HepG2 (cell line): ENCODE measurements around the gene CCNJL. TPM values are rescaled to one million over a fixed set of nuclear protein-coding genes. Genes with fewer than 3 reads are reported as not detected.

Experiments
- ATAC-seq: fragments of 200-7000 bp; cut with Tn5 transposase; 3 replicates; pipeline ENCODE4 v1.9.1; 2020; ENCODE audit warnings: mild to moderate bottlenecking, moderate library complexity
- BruUV-seq: library from RNA; stranded (reverse); fragments of 400-500 nt; replicated peaks from 2 replicates; lab custom pipeline; 2021; lab: Mats Ljungman, UMichigan
- CTCF ChIA-PET: fragments of 300-600 bp; formaldehyde crosslinking; extraction: SDS; loops from one replicate; lab custom pipeline; 2021; ENCODE audit warnings: low total read pairs, inconsistent platforms, low intra/inter-chr PET ratio; lab: Yijun Ruan, JAX
- POLR2A ChIA-PET: fragments of 350-600 bp; sonication (Branson Sonifier 250); formaldehyde crosslinking; loops from one replicate; lab custom pipeline; 2020; ENCODE audit warnings: antibody characterized with exemption, inconsistent platforms; lab: Yijun Ruan, JAX
- DNase-seq: peaks from one replicate; pipeline ENCODE4 v3.0.0-alpha.2; 2015; ENCODE audit warnings: low spot score
- FAIRE-seq: peaks from 3 replicates; lab custom pipeline; 2011; peaks lifted over from hg19 to GRCh38; lab: Jason Lieb, UNC
- H2AFZ ChIP-seq: one replicate; pipeline ENCODE4 v1.6.1; 2011; ENCODE audit warnings: low read length, inconsistent platforms
- H3K27ac ChIP-seq: fragments of 300-600 bp; 3 replicates; pipeline ENCODE4 v1.8.0; 2011; ENCODE audit warnings: mixed run types, mild to moderate bottlenecking, mixed read lengths, low read length, inconsistent platforms; ENCODE audit not compliant: insufficient read depth; ENCODE audit errors: extremely low read length
- H3K27me3 ChIP-seq, 2 experiments: fragments of 200-600 bp in 1 of 2; 2 replicates in 1 of 2; 3 replicates in 1 of 2; pipeline versions ENCODE4 v1.6.0 to v1.8.0; 2011; ENCODE audit warnings: low read length in 2 of 2, mild to moderate bottlenecking in 2 of 2, moderate library complexity in 2 of 2, inconsistent platforms in 1 of 2; ENCODE audit not compliant: insufficient read depth in 2 of 2, control insufficient read depth in 1 of 2
- H3K36me3 ChIP-seq, 2 experiments: fragments of 200-600 bp in 1 of 2; replicated peaks in 1 of 2; 2 replicates in 1 of 2; 3 replicates in 1 of 2; pipeline versions ENCODE4 v1.5.1 to v1.8.0; 2011; ENCODE audit warnings: low read length in 2 of 2, inconsistent platforms in 1 of 2; ENCODE audit not compliant: insufficient read depth in 2 of 2, control insufficient read depth in 1 of 2
- H3K4me1 ChIP-seq: 2 replicates; pipeline ENCODE4 v1.5.1; 2012; ENCODE audit warnings: low read length, inconsistent platforms; ENCODE audit not compliant: insufficient read depth
- H3K4me2 ChIP-seq: 2 replicates; pipeline ENCODE4 v1.6.0; 2011; ENCODE audit warnings: low read depth, low read length, inconsistent platforms
- H3K4me3 ChIP-seq, 3 experiments: fragments of 200-600 bp in 1 of 3; sonication (generic), shearing (Covaris generic) in 1 of 3; replicated peaks in 1 of 3; 2 replicates each; pipeline ENCODE4 v1.5.1; 2011 to 2016; ENCODE audit warnings: low read length in 3 of 3, inconsistent platforms in 2 of 3, low read depth in 2 of 3, mild to moderate bottlenecking in 2 of 3, control low read depth in 1 of 3, mixed read lengths in 1 of 3; ENCODE audit not compliant: insufficient read depth in 1 of 3
- H3K79me2 ChIP-seq: one replicate; pipeline ENCODE4 v1.6.1; 2011; ENCODE audit warnings: low read length, inconsistent platforms; ENCODE audit not compliant: insufficient read depth
- H3K9ac ChIP-seq: 2 replicates; pipeline ENCODE4 v1.6.0; 2011; ENCODE audit warnings: mild to moderate bottlenecking, low read depth, low read length, inconsistent platforms; ENCODE audit not compliant: insufficient read depth
- H3K9me3 ChIP-seq: 2 replicates; pipeline ENCODE4 v1.5.1; 2012; ENCODE audit warnings: mild to moderate bottlenecking, low read length
- H4K20me1 ChIP-seq: 2 replicates; pipeline ENCODE4 v1.6.0; 2011; ENCODE audit warnings: inconsistent platforms, mild to moderate bottlenecking, low read length, moderate library complexity; ENCODE audit not compliant: insufficient read depth
- ATAD3A ChIP-seq: sonication (generic); formaldehyde crosslinking; IDR thresholded peaks from 2 replicates; pipeline ENCODE4 v1.4.0; 2020; ENCODE audit warnings: missing genetic modification reagents
- ERF ChIP-seq: IDR thresholded peaks from 2 replicates; pipeline ENCODE4 v1.6.1; 2018; ENCODE audit warnings: missing biosample characterization, missing genetic modification reagents
- KDM4B ChIP-seq: sonication (generic); formaldehyde crosslinking; IDR thresholded peaks from 2 replicates; pipeline ENCODE4 v1.4.0; 2020; ENCODE audit warnings: missing genetic modification reagents
- MBD4 ChIP-seq: IDR thresholded peaks from 2 replicates; pipeline ENCODE4 v1.6.1; 2012; ENCODE audit warnings: low read length, inconsistent platforms, borderline replicate concordance
- SKI ChIP-seq: fragments of 450-650 bp; IDR thresholded peaks from one replicate; pipeline ENCODE4 v1.6.1; 2018; ENCODE audit warnings: mild to moderate bottlenecking; ENCODE audit not compliant: partially characterized antibody
- STAT6 ChIP-seq: sonication (generic); formaldehyde crosslinking; IDR thresholded peaks from 2 replicates; pipeline ENCODE4 v1.4.0; 2020; ENCODE audit warnings: missing genetic modification reagents, mild to moderate bottlenecking, borderline replicate concordance
- ZNF101 ChIP-seq: sonication (generic); formaldehyde crosslinking; IDR thresholded peaks from 2 replicates; pipeline ENCODE4 v1.4.0; 2020; ENCODE audit warnings: mild to moderate bottlenecking, low read depth, missing genetic modification reagents, borderline replicate concordance
- ZNF121 ChIP-seq: sonication (generic); formaldehyde crosslinking; IDR thresholded peaks from 2 replicates; pipeline ENCODE4 v1.5.0; 2020; ENCODE audit warnings: mild to moderate bottlenecking, missing genetic modification reagents
- ZNF256 ChIP-seq: sonication (generic); formaldehyde crosslinking; conservative IDR thresholded peaks from 2 replicates; pipeline ENCODE4 v1.4.0; 2020; ENCODE audit warnings: missing genetic modification reagents
- ZNF329 ChIP-seq: sonication (generic); formaldehyde crosslinking; IDR thresholded peaks from 2 replicates; pipeline ENCODE4 v1.9.0; 2021; ENCODE audit warnings: low read depth, mild to moderate bottlenecking, missing genetic modification reagents
- ZNF382 ChIP-seq: sonication (generic); formaldehyde crosslinking; IDR thresholded peaks from 2 replicates; pipeline ENCODE4 v1.5.0; 2020; ENCODE audit warnings: missing genetic modification reagents, mild to moderate bottlenecking, borderline replicate concordance
- ZNF672 ChIP-seq: sonication (generic); formaldehyde crosslinking; IDR thresholded peaks from 2 replicates; pipeline ENCODE4 v1.8.1; 2022; ENCODE audit warnings: missing genetic modification reagents
- ZSCAN20 ChIP-seq: sonication (generic); formaldehyde crosslinking; IDR thresholded peaks from 2 replicates; pipeline ENCODE4 v1.4.0; 2020; ENCODE audit warnings: missing genetic modification reagents, mild to moderate bottlenecking, borderline replicate concordance
- WGBS: methylation state at CpG from one replicate; pipeline ENCODE4 v1.1.6; 2017; ENCODE audit warnings: low lambda C conversion rate; 5-methylcytosine and 5-hydroxymethylcytosine counted together
- in situ Hi-C: cut with HindIII; loops from 2 replicates; pipeline ENCODE4 v1.10.0; 2017; ENCODE audit warnings: low pct_unique_long_range_greater_than_20kb; ENCODE audit not compliant: extremely low pct_ligation_motif_present
- intact Hi-C: fragments of 100-400 bp; cut with micrococcal nuclease; formaldehyde crosslinking; loops from one replicate; pipeline ENCODE4 v1.10.0; 2022; ENCODE audit not compliant: unreplicated experiment
- polyA plus RNA-seq, 8 experiments: library from polyadenylated mRNA; depleted of rRNA in 3 of 8; stranded (reverse) in 7 of 8; unstranded in 1 of 8; fragments of >200 nt; fragmentation: Illumina TruSeq in 4 of 8; extraction: Trizol in 4 of 8; gene quantifications; 2 replicates each; pipeline versions ENCODE4 v1.2.1 to v1.2.3, GENCODE V29; 2011 to 2016; ENCODE audit warnings: low read depth in 4 of 8, missing spikeins in 1 of 8, mixed read lengths in 1 of 8; ENCODE audit not compliant: insufficient read depth in 1 of 8
- total RNA-seq, 5 experiments: library from RNA; depleted of rRNA; stranded (reverse); fragments of >200 nt; fragmentation: Illumina TruSeq; extraction: Trizol; gene quantifications; 2 replicates each; pipeline ENCODE4 v1.2.3, GENCODE V29; 2016; ENCODE audit warnings: low read depth in 1 of 5

The CCNJL gene
- total and polyA plus RNA-seq, 2 of the 13 experiments (the other 11 are each of a cell fraction or from before 2014, with no cell fraction given): 1.6 to 4.4 TPM

GRCh38 chr5:160357861-160358411 is 45.6 kb upstream of the CCNJL start:
- Histone ChIP-seq H3K36me3 (no peaks in the 10 kb centered on the region), H4K20me1 (no peaks in the 10 kb centered on the region), H3K9ac (no peak overlapping the region), H3K4me1 (no peaks in the 10 kb centered on the region), H3K79me2 (no peaks in the 10 kb centered on the region), H3K4me3 (no peak overlapping the region), H3K27ac (no peak overlapping the region)
- ATAC-seq (no peak; the same call in 2 of the 3 replicates), FAIRE-seq (no peak)
- BruUV-seq: no TSS peak
- POLR2A ChIA-PET: no interaction called here
- intact Hi-C loops: no loop called here
- in situ Hi-C loops: no loop called here
- no peak for TF ChIP-seq SKI
- no peak for TF ChIP-seq ERF (CRISPR knock-in tag)
- no peak for TF ChIP-seq ZNF256 (CRISPR knock-in tag)
- TF ChIP-seq ATAD3A (CRISPR knock-in tag): no peak
- no peak for TF ChIP-seq KDM4B (CRISPR knock-in tag)
- TF ChIP-seq ZSCAN20 (CRISPR knock-in tag): no peak
- TF ChIP-seq ZNF382: no peak
- TF ChIP-seq ZNF121 (CRISPR knock-in tag): no peak
- no peak for TF ChIP-seq MBD4
- TF ChIP-seq ZNF329: no peak
- TF ChIP-seq ZNF101 (CRISPR knock-in tag): no peak
- TF ChIP-seq STAT6 (CRISPR knock-in tag): no peak
- TF ChIP-seq ZNF672 (CRISPR knock-in tag): no peak
- TF ChIP-seq, all 625 proteins: peak for 0
- CTCF ChIA-PET: no interaction called here
- no peak for DNase-seq
- Histone ChIP-seq H3K27me3 (no peaks in the 10 kb centered on the region; a peak in 3 of 5 replicates), H3K4me2 (no peak overlapping the region; the same call in 1 of the 2 replicates), H2AFZ (peak overlapping the region; percentile 54), H3K9me3 (no peaks in the 10 kb centered on the region)
- 34% methylated on average over 7 of the region's 7 CpGs for WGBS
